HL-60 (cell line): ENCODE measurements around the gene MC1R.

Experiments used
- DNase-seq, 2 experiments: peaks; one replicate each; pipeline ENCODE4 v3.0.0-alpha.2; 2010 to 2020; ENCODE audit warnings: low read depth in 1 of 2, low spot score in 1 of 2
- H3K27ac ChIP-seq: fragments of 250-450 bp; sonication (Bioruptor Pico); replicated peaks from 2 replicates; pipeline ENCODE4 v1.5.1; 2020; ENCODE audit warnings: mild to moderate bottlenecking, moderate library complexity
- H3K27me3 ChIP-seq: fragments of 250-450 bp; sonication (Bioruptor Pico); 2 replicates; pipeline ENCODE4 v1.5.1; 2021; ENCODE audit warnings: mild to moderate bottlenecking, moderate library complexity; ENCODE audit not compliant: insufficient read depth, poor library complexity, severe bottlenecking
- H3K4me3 ChIP-seq: replicated peaks from 2 replicates; pipeline ENCODE4 v1.5.1; 2011; ENCODE audit warnings: mild to moderate bottlenecking, control low read depth, low read length; ENCODE audit not compliant: insufficient read depth
- CTCF ChIP-seq: IDR thresholded peaks from one replicate; pipeline ENCODE4 v1.5.1; 2011; ENCODE audit warnings: low read length, control low read depth, inconsistent platforms; ENCODE audit not compliant: insufficient read depth
- GABPA ChIP-seq: IDR thresholded peaks from 2 replicates; pipeline ENCODE4 v1.6.1; 2012; ENCODE audit warnings: low read depth
- POLR2AphosphoS5 ChIP-seq: IDR thresholded peaks from 2 replicates; pipeline ENCODE4 v1.6.1; 2012; ENCODE audit warnings: low read depth
- REST ChIP-seq: IDR thresholded peaks from 2 replicates; pipeline ENCODE4 v1.6.1; 2012; ENCODE audit warnings: low read depth; ENCODE audit not compliant: insufficient replicate concordance
- SPI1 ChIP-seq: IDR thresholded peaks from 2 replicates; pipeline ENCODE4 v1.6.1; 2012; ENCODE audit warnings: low read depth, mild to moderate bottlenecking, borderline replicate concordance

MC1R gene

GRCh38 chr16:89915303-89916232, 3.1 kb upstream of the MC1R start:
- TF ChIP-seq CTCF (no peak), GABPA (no peak), SPI1 (no peak), POLR2AphosphoS5 (no peak), REST (no peak)
- no peaks in the 10 kb centered on the region for H3K27me3 ChIP-seq
- no peak for DNase-seq
- H3K4me3 ChIP-seq = no peak overlapping the region
- H3K27ac ChIP-seq = no peak overlapping the region

GRCh38 chr16:89917773-89918452, 749 bp upstream of the MC1R start:
- no peak for TF ChIP-seq SPI1
- TF ChIP-seq REST = no peak
- peak overlapping the region; percentile 20; the same call in 1 of the 2 replicates for H3K4me3 ChIP-seq
- DNase-seq = peak; percentile 45 to 70
- H3K27me3 ChIP-seq = peaks cover 6% of the 10 kb centered on the region
- no peak overlapping the region for H3K27ac ChIP-seq

GRCh38 chr16:89919535-89920406, 1.1 kb downstream of the MC1R start:
- H3K27ac ChIP-seq = no peak overlapping the region
- peaks cover 10% of the 10 kb centered on the region for H3K27me3 ChIP-seq
- TF ChIP-seq CTCF (no peak), REST (no peak), SPI1 (no peak), POLR2AphosphoS5 (no peak), GABPA (no peak)
- no peak overlapping the region for H3K4me3 ChIP-seq
- no peak for DNase-seq
